RPMI7951 (cell line): Measurements from ENCODE around the gene CLDN8. TPM values are rescaled to one million over a fixed set of nuclear protein-coding genes. Genes with fewer than 3 reads are reported as not detected.

Experiments
- DNase-seq: peaks from one replicate; pipeline ENCODE4 v3.0.0-alpha.2; 2012; ENCODE audit warnings: low read depth
- total RNA-seq: library from RNA; depleted of rRNA; stranded (reverse); fragments of >200 nt; shearing (Covaris generic); gene quantifications from 2 replicates; pipeline ENCODE4 v1.2.3, GENCODE V29; 2014; rRNA removed

Gene CLDN8
- total RNA-seq, 1 experiment from 2014 or later, result not detected

DNA sequence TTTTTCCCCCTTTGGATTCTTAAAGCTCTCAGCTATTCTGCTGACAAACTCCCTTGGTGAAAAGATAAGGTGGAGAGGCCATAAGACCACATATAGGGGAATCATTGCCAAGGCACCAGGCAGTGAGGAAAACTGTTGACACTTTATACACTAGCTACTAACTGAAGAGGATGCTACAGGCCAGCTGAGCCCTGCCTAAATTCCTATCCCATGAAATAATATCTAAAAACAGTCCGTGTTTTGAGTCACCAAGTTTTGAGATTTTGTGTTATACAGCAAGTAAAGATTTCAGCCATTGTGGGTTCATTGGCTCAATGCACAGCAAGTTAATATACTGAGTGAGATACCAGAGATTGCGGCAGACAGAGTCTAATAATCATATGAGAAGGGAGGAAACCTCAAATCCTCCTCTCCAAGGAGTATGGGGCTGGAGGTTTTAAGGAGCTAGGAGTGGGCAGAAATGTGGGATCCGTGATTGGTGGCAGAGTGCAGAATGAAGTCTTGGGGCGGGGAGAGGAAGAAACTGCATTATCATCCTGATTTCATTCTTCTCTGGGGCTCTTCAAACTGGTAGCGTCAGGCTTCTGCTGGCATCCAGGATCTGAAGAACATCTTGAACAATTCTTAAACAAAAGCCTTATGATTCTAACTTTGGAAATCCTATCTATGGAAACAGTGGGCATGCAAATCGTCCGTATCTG is 9.2 kb downstream of the CLDN8 start:
- DNase-seq, result peak; percentile 63

DNA sequence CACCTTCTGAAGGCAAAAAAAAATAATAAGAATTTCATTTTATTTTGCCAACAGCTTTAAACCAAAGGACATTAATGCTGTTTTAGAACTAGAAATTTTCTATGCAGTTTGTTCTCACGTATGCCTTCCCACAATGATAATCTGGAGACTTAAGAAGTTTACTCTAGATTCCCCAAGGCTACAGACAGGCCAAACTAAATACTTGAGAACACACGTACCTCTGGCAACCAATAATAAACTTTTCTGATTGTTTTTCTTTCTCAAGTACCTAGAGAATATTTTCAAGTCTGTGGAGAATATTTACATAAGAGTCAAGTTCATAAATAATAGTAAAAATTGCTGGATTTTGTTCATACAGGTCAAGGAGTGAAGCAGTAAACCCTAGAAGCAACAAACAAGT is 15.9 kb downstream of the CLDN8 start:
- no peak for DNase-seq

DNA sequence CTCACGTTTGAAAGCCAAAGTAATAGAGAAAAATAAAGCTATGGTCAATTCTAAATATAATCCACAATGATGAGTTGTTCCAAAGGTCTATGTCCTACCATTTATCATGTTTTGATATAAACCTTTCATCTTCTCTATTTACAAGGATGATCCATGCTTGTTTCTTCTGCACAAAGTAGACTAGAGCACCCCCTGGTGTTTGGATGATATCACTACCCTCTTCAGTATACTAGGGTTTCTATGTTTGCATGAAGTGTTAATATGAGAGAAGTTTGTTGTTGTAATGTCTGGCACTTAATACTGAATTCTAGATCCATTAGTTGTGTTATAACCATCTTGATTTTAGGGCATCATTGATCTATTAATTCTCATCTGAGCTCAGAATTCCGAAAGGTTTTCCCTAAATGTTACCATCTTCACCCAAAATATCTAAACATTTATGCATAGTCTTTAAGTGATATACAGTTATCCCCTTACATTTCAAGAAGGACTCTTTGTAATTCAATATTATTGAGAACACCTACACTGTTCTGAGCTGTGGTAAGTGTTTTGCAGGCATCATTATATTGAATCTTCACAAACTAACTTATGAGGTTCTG is 21.1 kb downstream of the CLDN8 start:
- DNase-seq, result peak; percentile 6

DNA sequence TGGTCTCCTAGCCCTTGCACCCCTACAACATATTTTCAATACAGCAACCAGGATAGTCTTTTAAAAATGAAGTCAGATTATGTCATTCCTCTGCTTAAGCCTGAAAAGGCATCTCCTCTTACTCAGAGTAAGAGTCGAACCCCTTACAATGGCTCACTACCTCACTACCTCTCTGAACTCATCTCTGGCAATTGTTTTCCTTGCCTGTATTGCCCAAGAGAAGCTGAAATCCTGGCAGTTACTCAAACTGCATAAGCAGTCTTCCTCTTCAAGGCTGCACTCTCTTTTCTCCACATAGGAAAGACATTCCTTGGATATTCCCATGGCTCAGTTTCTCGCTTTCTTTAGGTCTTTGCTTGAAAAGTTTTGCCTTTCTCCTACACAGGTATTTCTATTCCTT is 22.7 kb downstream of the CLDN8 start:
- no peak for DNase-seq

DNA sequence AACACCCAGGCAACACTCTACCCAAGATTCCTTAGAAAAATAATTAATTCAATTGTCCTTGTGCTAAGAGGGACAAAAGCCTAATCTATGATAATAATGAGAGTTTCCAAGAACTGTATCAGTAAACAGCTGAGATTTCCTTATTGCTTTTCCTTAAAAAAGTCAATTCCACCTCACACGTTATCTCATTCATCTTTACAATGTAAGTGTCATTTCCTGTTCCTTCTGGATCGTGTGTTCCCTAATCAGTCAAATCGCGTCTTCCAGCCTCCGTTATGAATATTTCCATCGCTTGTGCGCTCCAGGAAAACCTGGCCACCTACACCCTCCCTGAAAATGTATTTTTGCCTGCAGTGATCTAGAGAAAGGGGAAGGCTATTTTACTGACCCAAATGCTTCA is 25.3 kb downstream of the CLDN8 start:
- DNase-seq, result no peak

DNA sequence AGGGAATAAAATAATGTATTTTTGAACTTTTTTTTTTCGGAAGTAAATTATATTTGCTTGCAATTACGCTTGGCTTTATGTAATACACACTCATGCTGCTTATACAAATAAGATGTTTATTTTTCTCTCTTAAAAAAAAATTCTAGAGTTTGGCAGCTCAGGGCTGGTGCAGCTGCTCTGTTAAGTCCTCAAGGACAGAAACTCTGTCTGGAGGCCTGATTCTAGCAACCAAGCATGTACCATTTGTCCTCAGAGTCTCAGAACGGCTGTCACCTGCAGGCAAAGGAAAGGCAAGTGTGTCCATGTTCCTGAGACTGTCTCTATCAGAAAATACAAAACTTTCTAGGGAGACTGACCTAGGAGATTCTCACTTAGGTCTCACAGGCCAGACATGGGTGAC is 26.1 kb downstream of the CLDN8 start:
- DNase-seq, result no peak

DNA sequence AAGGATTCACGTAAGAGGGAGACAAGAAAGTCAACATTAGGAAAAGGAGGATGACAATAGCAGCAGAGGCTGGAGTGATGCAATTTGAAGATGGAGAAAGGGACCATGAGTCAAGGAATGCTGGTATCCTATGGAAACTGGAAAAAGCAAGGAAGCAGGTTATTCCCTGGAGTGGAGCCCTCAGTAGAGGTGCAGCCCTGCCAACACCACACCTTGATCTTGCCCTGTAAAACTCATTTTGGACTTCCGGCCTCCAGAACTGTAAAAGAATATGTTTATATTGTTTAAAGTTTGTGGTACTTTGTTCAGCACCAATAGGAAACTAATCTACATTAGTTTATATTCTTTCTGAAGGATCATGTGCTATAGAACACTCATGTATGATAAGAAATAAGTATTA is 29.7 kb downstream of the CLDN8 start:
- no peak for DNase-seq

DNA sequence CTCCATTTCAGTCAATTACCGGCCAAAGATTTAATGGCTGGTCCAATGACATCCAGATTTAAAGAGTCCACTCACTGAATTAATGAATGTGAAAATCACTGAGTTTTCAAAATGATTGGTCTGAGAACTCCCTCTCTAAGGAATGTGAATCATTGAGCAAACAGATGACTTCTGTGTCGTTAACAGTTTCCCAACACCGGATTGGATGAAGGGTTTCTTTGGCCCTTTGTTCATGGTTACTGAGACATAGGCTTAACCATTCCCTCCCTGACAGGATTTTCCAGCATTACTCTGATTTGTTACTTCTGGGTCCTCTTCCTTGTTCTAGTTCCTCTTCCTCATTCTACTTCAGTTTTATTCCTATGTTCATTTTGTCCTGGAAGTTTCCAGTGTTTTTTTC is 47.8 kb downstream of the CLDN8 start:
- DNase-seq, result no peak

DNA sequence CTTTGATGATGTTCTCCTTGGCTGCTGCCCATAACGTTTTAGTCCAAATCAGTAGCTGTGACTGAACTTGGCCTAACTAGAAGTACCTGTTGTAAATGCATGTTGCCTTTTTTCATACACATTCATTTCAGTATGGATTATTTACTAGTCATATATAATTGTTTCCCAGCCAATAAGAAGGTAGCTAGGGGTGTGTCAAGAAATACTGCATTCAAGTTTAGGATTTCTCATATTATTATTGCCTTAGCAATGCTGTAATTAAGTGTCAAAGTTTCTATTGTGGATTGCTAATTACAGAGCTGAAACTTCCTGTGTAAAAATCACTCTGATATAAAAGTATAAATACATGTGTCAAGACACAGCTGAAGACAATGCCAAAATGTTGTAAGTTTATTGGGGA is 49.2 kb downstream of the CLDN8 start, which contains the start of gene CLDN17:
Gene CLDN17 (minus strand): TSS at position 101 of the 400 bp plus-strand sequence. CDS start 188 bp downstream, outside the sequence.
- no peak for DNase-seq

DNA sequence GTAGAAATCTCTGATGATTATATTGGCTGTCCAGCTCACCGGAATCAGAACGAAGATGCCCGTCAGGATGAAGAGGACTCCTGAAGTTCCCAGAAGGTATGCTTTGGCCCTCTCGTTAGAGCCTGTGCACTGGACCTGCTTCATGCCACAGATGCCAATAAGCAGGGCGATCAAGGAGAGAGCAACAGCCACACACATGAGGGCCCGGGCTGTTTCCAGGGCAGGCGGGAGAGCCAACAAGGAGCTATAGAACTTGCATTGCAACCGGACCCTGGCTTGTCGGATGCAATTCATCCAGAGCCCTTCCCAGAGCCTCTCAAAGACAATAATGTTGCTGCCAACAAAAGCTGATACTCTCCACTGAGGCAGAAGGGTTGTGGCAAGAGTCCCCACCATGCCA is 49.7 kb downstream of the CLDN8 start:
- DNase-seq, result no peak

DNA sequence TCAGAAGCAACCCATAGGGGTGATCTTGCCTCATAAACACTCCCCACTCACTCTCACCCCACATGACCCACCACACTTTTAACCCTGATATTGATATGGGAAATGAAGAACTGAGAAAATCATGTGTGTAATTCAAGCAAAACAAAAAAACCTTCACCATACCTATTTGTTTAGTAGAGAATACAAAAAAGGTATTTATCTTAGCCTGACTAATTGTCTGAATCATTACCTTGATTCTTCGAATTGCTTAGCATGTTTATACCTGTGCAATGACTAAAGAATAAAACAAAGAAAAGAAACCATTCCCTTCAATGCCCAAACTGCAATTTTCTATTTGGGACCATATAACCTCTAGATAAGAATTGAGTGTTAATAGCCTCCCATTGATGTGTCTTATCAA is 51.1 kb downstream of the CLDN8 start:
- no peak for DNase-seq

Other genes starting within 250 kb of the CLDN8 start
- gene CLDN17, start 49.3 kb downstream of the CLDN8 start, total RNA-seq, result not detected in 2 replicates
- gene KRTAP24-1, start 66.9 kb upstream of the CLDN8 start, total RNA-seq, result not detected in 2 replicates
- gene KRTAP25-1, start 73.4 kb upstream of the CLDN8 start, total RNA-seq, result not detected in 2 replicates
- gene KRTAP26-1, start 104.2 kb upstream of the CLDN8 start, total RNA-seq, result not detected in 2 replicates
- gene KRTAP27-1, start 121.6 kb upstream of the CLDN8 start, total RNA-seq, result not detected in 2 replicates
- not detected in 2 replicates for gene KRTAP23-1, start 132.5 kb upstream of the CLDN8 start, total RNA-seq
- not detected in 2 replicates for gene KRTAP13-2, start 156.2 kb upstream of the CLDN8 start, total RNA-seq
- not detected in 2 replicates for gene KRTAP13-1, start 179.9 kb upstream of the CLDN8 start, total RNA-seq
- not detected in 2 replicates for gene KRTAP13-3, start 209.8 kb upstream of the CLDN8 start, total RNA-seq
- not detected in 2 replicates for gene KRTAP13-4, start 214.1 kb upstream of the CLDN8 start, total RNA-seq
- gene KRTAP15-1, start 224.2 kb upstream of the CLDN8 start, total RNA-seq, result not detected in 2 replicates